Measurements from ENCODE around the gene GUCD1.

DNA sequence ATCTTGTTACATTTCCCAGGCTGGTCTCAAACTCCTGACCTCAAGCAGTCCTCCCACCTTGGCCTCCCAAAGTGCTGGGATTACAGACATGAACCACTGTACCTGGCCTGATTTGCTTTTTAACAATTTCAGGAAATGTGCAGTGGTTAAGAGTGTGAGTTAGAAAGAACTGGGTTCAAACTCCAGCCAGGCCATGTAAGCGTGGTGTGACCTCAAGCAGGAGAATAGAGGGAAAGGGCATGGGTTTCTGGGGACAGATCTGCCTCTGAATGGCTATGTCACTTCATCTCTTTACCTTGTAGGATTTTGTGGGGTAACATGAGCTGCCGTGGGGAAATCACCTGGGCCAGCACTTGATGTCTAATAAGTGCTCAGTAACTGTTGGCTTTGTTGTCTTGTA is 10.1 kb upstream of the GUCD1 start:
- TF ChIP-seq POLR2AphosphoS5 (IDR thresholded peaks at IDR 0.05; ENCODE audit: low read depth, low read length) (no peak), ATF7 (IDR thresholded peaks at IDR 0.05) (no peak), ATF7 (CRISPR knock-in tag; IDR thresholded peaks at IDR 0.05) (no peak), ZNF792 (CRISPR knock-in tag; IDR thresholded peaks at IDR 0.05) (no peak), TAF1 (CRISPR knock-in tag; IDR thresholded peaks at IDR 0.05) (no peak), ZNF24 (IDR thresholded peaks at IDR 0.05) (no peak), ZBTB7A (CRISPR knock-in tag; IDR thresholded peaks at IDR 0.05) (no peak), ZNF747 (CRISPR knock-in tag; IDR thresholded peaks at IDR 0.05; ENCODE audit: borderline replicate concordance) (no peak), CEBPB (IDR thresholded peaks at IDR 0.05; ENCODE audit: borderline replicate concordance, low read depth, low read length) (no peak), ZNF225 (CRISPR knock-in tag; IDR thresholded peaks at IDR 0.05) (no peak), GTF2F1 (IDR thresholded peaks at IDR 0.05; ENCODE audit: low read length) (no peak)
- TF ChIP-seq, protein P1, sequence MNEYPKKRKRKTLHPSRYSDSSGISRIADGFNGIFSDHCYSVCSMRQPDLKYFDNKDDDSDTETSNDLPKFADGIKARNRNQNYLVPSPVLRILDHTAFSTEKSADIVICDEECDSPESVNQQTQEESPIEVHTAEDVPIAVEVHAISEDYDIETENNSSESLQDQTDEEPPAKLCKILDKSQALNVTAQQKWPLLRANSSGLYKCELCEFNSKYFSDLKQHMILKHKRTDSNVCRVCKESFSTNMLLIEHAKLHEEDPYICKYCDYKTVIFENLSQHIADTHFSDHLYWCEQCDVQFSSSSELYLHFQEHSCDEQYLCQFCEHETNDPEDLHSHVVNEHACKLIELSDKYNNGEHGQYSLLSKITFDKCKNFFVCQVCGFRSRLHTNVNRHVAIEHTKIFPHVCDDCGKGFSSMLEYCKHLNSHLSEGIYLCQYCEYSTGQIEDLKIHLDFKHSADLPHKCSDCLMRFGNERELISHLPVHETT (CRISPR knock-in tag; conservative IDR thresholded peaks at IDR 0.05) = no peak
- TF ChIP-seq, protein P2, sequence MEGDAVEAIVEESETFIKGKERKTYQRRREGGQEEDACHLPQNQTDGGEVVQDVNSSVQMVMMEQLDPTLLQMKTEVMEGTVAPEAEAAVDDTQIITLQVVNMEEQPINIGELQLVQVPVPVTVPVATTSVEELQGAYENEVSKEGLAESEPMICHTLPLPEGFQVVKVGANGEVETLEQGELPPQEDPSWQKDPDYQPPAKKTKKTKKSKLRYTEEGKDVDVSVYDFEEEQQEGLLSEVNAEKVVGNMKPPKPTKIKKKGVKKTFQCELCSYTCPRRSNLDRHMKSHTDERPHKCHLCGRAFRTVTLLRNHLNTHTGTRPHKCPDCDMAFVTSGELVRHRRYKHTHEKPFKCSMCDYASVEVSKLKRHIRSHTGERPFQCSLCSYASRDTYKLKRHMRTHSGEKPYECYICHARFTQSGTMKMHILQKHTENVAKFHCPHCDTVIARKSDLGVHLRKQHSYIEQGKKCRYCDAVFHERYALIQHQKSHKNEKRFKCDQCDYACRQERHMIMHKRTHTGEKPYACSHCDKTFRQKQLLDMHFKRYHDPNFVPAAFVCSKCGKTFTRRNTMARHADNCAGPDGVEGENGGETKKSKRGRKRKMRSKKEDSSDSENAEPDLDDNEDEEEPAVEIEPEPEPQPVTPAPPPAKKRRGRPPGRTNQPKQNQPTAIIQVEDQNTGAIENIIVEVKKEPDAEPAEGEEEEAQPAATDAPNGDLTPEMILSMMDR (CRISPR knock-in tag; IDR thresholded peaks at IDR 0.05) = no peak
